ENCODE data around the gene CSH1.

CSH1 gene

DNA sequence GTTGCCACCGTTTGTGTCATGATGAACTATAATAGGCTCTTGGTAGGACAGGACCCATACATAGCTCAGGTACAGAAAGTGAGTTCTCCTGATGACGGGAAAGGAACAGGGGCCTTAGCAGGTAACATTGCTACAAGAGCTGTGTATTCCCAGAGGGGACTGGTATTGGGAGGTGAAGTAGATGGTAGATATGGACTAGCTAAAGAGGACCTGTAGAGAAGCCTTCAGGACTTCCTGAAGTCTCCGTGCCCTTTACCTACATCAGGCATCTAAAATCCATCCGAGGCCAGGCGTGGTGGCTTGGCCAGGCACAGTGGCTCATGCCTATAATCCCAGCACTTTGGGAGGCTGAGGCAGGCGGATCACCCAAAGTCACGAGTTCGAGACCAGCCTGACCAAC is 41.2 kb downstream of the CSH1 start:
- no peak for DNase-seq

DNA sequence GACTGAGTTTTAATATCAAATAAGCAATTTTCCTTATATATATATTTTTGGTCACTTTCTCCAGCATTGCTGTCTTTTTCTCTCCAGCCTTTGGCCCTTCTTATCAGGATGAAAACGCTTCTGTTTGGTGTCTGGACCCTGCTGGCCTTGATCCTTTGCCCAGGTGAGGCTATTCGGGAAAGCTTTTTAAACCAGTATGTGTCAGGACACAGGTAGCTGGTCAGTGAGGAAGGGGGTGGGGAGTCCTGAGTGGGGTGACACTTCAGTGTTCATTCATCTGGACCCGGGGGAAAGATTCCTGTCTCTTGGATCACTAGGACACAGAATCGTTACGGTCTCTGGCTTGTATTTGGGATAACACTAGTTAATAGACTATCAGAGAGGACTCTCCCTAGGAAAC is 41.7 kb downstream of the CSH1 start:
- DNase-seq: no peak

GRCh38 chr17:63853260-63853659 is 43.1 kb downstream of the CSH1 start:
- DNase-seq: no peak

GRCh38 chr17:63850401-63850800 is 46.0 kb downstream of the CSH1 start:
- no peak for DNase-seq

- DNase-seq: no peak
Observed at GRCh38 chr17:63848834-63849689, 47.3 kb downstream of the CSH1 start.

DNA sequence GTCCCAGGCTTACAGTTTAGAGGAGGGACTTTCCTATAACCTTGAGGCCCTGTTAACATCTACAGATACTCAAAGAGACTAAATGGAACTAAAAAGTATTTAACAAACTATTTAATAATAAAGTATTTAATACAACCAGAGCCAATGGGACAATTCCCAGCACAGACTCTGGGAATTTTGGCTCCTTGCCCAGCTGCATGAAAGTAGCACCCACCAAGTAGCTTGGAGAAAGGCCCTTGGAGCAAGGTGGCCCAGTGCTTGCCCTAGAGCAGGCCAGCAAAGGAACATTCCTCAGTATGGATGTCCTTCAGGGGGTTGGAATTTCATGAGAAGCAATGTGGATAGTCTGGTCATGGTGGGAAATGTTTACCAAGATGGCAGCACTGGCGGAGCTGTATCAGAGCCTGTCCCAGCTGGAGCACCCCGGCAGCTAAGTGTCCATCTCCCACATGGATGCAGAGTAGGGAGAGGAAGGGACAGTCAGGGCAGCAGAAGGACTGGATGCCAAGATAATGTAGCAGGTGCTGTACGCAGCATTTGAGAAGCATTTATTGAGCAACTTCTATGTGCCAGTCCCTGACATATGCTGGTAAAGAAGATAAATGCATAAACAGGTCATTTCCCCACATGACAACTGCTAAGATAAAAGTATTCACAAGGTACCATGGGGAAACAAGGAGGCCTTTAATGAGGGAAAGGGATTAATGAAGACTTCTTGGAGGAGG is 48.7 kb downstream of the CSH1 start:
- no peak for DNase-seq

DNA sequence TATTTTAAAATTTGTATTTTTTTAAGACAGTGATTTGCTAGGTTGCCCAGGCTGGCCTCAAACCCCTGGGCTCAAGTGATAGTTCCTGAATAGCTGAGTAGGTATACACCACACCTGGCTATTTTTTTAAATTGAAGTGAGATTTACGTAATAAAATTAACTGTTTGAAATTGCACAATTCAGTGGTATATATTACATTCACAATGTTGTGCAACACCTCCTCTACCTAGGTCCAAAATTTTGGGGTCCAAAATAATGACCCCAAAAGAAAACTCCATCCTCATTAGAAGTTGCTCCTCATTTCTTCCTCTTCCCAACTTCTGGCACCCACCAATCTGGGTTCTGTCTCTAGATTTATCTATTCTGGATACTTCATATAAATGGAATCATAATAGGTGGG is 50.9 kb downstream of the CSH1 start:
- DNase-seq: no peak

Data from NCI-H2029 (cell line).